CD4-positive, alpha-beta T cell treated with Interleukin-21 for 1 hour (primary cell): Measurements from ENCODE around the gene SUMF2.
"Not testable (repeated sequence)": the region's sequence is repeated elsewhere in the genome, so short reads cannot be mapped to it uniquely, and the experiment has no call there.

Experiments used
- DNase-seq: peaks from one replicate; pipeline ENCODE4 v3.0.0-alpha.2; 2020

Gene SUMF2

DNA sequence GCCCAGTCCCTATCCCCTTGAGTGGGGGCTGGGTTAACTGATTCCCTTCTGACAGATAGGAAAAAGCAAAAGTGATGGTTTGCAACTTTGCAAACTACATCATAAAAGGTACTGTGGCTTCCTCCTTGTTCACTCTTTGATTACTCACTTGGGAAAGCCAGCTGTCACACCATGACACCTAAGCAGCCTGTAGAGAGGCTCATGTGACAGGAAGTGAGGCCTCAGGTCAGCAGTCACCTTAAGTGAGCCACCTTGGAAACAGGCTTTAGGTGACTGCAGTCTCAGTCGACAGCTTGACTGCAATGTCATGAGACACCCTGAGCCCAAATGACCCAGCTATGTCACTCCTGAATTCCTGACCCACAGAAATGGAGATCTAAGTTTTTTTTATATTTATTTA lies 46.5 kb downstream of the SUMF2 start:
- DNase-seq, result no peak

GRCh38 chr7:56112244-56112643 lies 48.2 kb downstream of the SUMF2 start:
- DNase-seq, result not testable (repeated sequence)

GRCh38 chr7:56115852-56116538 lies 51.9 kb downstream of the SUMF2 start, which contains the start of gene NUPR2:
NUPR2 (minus strand) TSS chr7:56116417; CDS start chr7:56116314, 103 bp downstream.
- no peak for DNase-seq

- no peak for DNase-seq
Measured at GRCh38 chr7:56121440-56121839, 57.4 kb downstream of the SUMF2 start.

GRCh38 chr7:56124981-56125380 lies 60.9 kb downstream of the SUMF2 start:
- DNase-seq, result no peak

DNA sequence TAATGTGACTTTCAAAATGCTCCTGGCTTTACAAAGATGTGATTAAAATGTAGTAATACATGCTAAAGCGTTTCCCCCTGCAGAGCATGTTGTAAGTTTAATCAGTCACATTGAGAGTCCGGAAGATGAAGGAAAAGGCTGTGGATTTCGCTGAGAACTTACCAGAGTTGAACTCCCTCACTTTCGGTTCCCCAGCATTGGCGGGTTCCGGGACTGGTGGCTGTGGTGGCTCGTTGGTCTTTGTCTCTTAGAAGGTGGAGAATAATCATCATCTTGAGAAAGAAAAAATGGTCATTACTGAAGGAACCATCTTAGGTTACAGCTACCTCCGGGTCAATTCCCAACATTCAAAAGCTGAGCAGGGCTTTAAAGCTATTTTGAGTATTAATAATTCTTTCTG lies 61.7 kb downstream of the SUMF2 start:
- DNase-seq, result no peak

GRCh38 chr7:56127241-56127975 lies 63.3 kb downstream of the SUMF2 start:
- DNase-seq, result no peak
